Measurements from ENCODE around the gene ACVR1.

DNA sequence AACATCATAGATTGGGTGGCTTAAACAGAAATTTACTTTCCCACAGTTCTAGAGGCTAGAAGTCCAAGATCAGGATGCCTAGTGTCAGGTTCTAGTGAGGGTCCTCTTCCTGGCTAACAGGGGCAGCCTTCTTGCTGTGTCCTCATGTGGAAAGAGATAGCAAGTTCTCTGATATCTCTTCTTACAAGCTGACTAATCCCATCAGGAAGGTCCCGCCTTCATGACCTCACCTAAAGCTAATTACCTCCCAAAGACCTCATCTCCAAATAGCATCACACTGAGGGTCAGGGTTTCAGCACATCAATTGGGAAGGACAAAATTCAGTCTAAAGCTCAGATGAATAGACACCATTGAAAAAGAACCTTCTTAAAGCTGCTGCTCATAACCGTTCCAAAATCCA lies 22.9 kb downstream of the ACVR1 start:
- TF ChIP-seq, protein P1, sequence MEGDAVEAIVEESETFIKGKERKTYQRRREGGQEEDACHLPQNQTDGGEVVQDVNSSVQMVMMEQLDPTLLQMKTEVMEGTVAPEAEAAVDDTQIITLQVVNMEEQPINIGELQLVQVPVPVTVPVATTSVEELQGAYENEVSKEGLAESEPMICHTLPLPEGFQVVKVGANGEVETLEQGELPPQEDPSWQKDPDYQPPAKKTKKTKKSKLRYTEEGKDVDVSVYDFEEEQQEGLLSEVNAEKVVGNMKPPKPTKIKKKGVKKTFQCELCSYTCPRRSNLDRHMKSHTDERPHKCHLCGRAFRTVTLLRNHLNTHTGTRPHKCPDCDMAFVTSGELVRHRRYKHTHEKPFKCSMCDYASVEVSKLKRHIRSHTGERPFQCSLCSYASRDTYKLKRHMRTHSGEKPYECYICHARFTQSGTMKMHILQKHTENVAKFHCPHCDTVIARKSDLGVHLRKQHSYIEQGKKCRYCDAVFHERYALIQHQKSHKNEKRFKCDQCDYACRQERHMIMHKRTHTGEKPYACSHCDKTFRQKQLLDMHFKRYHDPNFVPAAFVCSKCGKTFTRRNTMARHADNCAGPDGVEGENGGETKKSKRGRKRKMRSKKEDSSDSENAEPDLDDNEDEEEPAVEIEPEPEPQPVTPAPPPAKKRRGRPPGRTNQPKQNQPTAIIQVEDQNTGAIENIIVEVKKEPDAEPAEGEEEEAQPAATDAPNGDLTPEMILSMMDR (IDR thresholded peaks at IDR 0.05), result no peak
- no peak for TF ChIP-seq ZFX (IDR thresholded peaks at IDR 0.05; ENCODE audit: borderline replicate concordance)

Data from 22Rv1 (cell line).